H1 (cell line): Measurements from ENCODE around the gene CAMKK1.

ENCODE experiments used
- CHD2 ChIP-seq: IDR thresholded peaks from 2 replicates; pipeline ENCODE4 v1.6.1; 2012; ENCODE audit warnings: low read length, improper control_type of control experiment
- CTCF ChIP-seq, 3 experiments: IDR thresholded peaks; 1 replicate in 2 of 3; 2 replicates in 1 of 3; pipeline versions ENCODE4 v1.5.1 to v1.6.1; 2011; ENCODE audit warnings: low read length in 3 of 3, mild to moderate bottlenecking in 3 of 3, inconsistent platforms in 2 of 3, low read depth in 1 of 3, moderate library complexity in 1 of 3; ENCODE audit not compliant: insufficient read depth in 1 of 3; ENCODE audit errors: control extremely low read depth in 1 of 3
- EP300 ChIP-seq, 2 experiments: IDR thresholded peaks; 1 replicate in 1 of 2; 2 replicates in 1 of 2; pipeline ENCODE4 v1.6.1; 2011 to 2012; ENCODE audit warnings: low read depth in 2 of 2, low read length in 2 of 2, mild to moderate bottlenecking in 2 of 2, borderline replicate concordance in 1 of 2, inconsistent platforms in 1 of 2, moderate library complexity in 1 of 2
- POLR2A ChIP-seq, 2 experiments: IDR thresholded peaks; 1 replicate in 1 of 2; 2 replicates in 1 of 2; pipeline ENCODE4 v1.6.1; 2011; ENCODE audit warnings: low read depth in 2 of 2, low read length in 2 of 2, mild to moderate bottlenecking in 2 of 2; ENCODE audit errors: control extremely low read depth in 1 of 2
- RBBP5 ChIP-seq: IDR thresholded peaks from 2 replicates; pipeline ENCODE4 v1.7.1; 2012; ENCODE audit warnings: low read depth, mild to moderate bottlenecking, inconsistent platforms, low read length, moderate library complexity, borderline replicate concordance
- SP1 ChIP-seq: IDR thresholded peaks from 2 replicates; pipeline ENCODE4 v1.6.1; 2011; ENCODE audit warnings: low read depth, low read length

GRCh38 chr17:3859940-3860339 is 32.9 kb downstream of the CAMKK1 start:
- TF ChIP-seq EP300 (IDR thresholded peaks at IDR 0.05; ENCODE audit: borderline replicate concordance in 1 of 2, low read depth in 2 of 2, low read length in 2 of 2) = no peak
- TF ChIP-seq SP1 = no peak
- TF ChIP-seq POLR2A (IDR thresholded peaks at IDR 0.05; ENCODE audit: control extremely low read depth in 1 of 2, low read depth in 2 of 2, low read length in 2 of 2) = no peak
- TF ChIP-seq CHD2 = no peak
- TF ChIP-seq CTCF (IDR thresholded peaks at IDR 0.05; ENCODE audit: control extremely low read depth in 1 of 3, insufficient read depth in 1 of 3, low read depth in 1 of 3, low read length in 3 of 3) = no peak
- TF ChIP-seq RBBP5 = no peak
